Ectodermal cell (in vitro differentiated cells): ENCODE measurements around the gene AP4M1.
"Not testable (repeated sequence)": the region's sequence is repeated elsewhere in the genome, so short reads cannot be mapped to it uniquely, and the experiment has no call there.

Source experiments
- H3K27ac ChIP-seq: 2 replicates; pipeline ENCODE4 v1.7.0; 2013; ENCODE audit warnings: mild to moderate bottlenecking, low read depth, low read length; ENCODE audit not compliant: insufficient read depth, poor library complexity, severe bottlenecking
- H3K27me3 ChIP-seq: 2 replicates; pipeline ENCODE4 v1.7.0; 2013; ENCODE audit warnings: mild to moderate bottlenecking, low read length; ENCODE audit not compliant: insufficient read depth, control insufficient read depth, poor library complexity, severe bottlenecking
- H3K36me3 ChIP-seq: one replicate; pipeline ENCODE4 v1.7.0; 2013; ENCODE audit warnings: low read length; ENCODE audit not compliant: control insufficient read depth, insufficient read depth
- H3K4me1 ChIP-seq: one replicate; pipeline ENCODE4 v1.7.0; 2013; ENCODE audit warnings: low read length; ENCODE audit not compliant: control insufficient read depth, insufficient read depth
- H3K4me3 ChIP-seq: 2 replicates; pipeline ENCODE4 v1.7.0; 2013; ENCODE audit warnings: low read depth, low read length, control low read depth; ENCODE audit not compliant: insufficient read depth
- H3K9me3 ChIP-seq: 2 replicates; pipeline ENCODE4 v1.7.0; 2013; ENCODE audit warnings: mild to moderate bottlenecking, low read length, moderate library complexity; ENCODE audit not compliant: control insufficient read depth
- WGBS, 2 experiments: methylation state at CpG; one replicate each; pipeline ENCODE4 v1.1.7; 2013; ENCODE audit warnings: missing lambda C conversion rate in 2 of 2; 5-methylcytosine and 5-hydroxymethylcytosine counted together

The AP4M1 gene

DNA sequence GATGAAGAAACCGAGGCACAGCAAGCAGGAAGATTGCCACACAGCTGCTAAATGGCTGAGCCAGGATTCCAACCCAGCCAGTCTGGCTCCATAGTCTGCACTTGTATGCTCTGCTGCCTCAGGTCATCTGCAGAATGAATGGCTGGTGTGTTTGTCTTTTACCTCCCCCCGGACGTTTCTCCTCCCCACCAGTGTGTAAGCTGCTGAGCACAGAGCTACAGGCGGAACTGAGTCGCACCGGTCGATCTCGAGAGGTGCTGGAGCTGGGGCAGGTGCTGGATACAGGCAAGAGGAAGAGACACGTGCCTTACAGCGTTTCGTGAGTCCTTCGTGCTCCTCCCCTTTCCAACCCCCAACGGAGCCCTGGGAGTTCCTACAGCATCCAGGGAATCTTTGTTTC is 20.6 kb downstream of the AP4M1 start:
- no peak overlapping the region for H3K27ac ChIP-seq
- no peak overlapping the region for H3K4me3 ChIP-seq
- H3K27me3 ChIP-seq = no peaks in the 10 kb centered on the region
- peaks cover 3% of the 10 kb centered on the region for H3K4me1 ChIP-seq
- no peaks in the 10 kb centered on the region for H3K36me3 ChIP-seq
- 77 to 83% methylated on average over 13 of the region's 13 CpGs for WGBS, 2 experiments
- H3K9me3 ChIP-seq = no peaks in the 10 kb centered on the region

DNA sequence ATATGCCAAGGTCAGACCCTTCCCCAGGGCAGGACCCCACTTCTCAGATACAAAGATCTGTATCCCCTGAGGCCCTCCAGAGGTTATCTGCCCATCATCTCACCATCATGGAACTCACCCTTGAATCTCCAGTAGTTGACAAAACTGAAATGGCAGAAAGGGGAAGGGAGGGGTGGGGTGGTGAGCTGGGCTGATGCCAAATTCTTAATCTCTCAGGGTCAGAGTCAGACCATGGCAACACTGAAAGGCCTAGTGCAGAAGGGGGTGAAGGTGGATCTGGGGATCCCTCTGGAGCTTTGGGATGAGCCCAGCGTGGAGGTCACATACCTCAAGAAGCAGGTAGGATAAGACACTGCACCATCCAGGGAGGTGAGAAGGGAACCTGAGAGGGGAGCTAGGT is 21.1 kb downstream of the AP4M1 start:
- Histone ChIP-seq H3K27me3 (peaks cover 3% of the 10 kb centered on the region), H3K4me3 (no peak overlapping the region), H3K36me3 (no peaks in the 10 kb centered on the region), H3K4me1 (peaks cover 3% of the 10 kb centered on the region), H3K27ac (no peak overlapping the region), H3K9me3 (no peaks in the 10 kb centered on the region)
- 91 to 100% methylated on average over 1 of the region's 1 CpG for WGBS, 2 experiments

DNA sequence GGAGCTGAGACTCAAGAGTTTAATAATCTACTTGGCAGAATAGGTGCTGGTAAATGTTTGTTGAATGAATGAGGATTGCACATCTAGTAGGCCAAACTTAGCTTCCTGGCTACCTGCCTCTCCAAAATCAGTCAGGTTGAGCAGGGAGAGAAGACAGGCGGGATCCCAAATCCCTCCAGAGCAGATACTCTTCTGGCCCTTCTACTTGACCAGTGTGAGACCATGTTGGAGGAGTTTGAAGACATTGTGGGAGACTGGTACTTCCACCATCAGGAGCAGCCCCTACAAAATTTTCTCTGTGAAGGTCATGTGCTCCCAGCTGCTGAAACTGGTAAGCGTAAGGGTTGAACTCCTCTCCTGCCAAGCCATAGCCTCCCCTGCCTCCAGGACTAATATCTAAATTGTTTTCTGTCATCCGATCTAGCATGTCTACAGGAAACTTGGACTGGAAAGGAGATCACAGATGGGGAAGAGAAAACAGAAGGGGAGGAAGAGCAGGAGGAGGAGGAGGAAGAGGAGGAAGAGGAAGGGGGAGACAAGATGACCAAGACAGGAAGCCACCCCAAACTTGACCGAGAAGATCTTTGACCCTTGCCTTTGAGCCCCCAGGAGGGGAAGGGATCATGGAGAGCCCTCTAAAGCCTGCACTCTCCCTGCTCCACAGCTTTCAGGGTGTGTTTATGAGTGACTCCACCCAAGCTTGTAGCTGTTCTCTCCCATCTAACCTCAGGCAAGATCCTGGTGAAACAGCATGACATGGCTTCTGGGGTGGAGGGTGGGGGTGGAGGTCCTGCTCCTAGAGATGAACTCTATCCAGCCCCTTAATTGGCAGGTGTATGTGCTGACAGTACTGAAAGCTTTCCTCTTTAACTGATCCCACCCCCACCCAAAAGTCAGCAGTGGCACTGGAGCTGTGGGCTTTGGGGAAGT is 23.1 kb downstream of the AP4M1 start:
- H3K36me3 ChIP-seq = no peaks in the 10 kb centered on the region
- no peak overlapping the region for H3K4me3 ChIP-seq
- H3K9me3 ChIP-seq = no peaks in the 10 kb centered on the region
- peaks cover 10% of the 10 kb centered on the region for H3K4me1 ChIP-seq
- no peak overlapping the region for H3K27ac ChIP-seq
- peaks cover 22% of the 10 kb centered on the region for H3K27me3 ChIP-seq
- 96 to 98% methylated on average over 4 of the region's 4 CpGs for WGBS, 2 experiments

DNA sequence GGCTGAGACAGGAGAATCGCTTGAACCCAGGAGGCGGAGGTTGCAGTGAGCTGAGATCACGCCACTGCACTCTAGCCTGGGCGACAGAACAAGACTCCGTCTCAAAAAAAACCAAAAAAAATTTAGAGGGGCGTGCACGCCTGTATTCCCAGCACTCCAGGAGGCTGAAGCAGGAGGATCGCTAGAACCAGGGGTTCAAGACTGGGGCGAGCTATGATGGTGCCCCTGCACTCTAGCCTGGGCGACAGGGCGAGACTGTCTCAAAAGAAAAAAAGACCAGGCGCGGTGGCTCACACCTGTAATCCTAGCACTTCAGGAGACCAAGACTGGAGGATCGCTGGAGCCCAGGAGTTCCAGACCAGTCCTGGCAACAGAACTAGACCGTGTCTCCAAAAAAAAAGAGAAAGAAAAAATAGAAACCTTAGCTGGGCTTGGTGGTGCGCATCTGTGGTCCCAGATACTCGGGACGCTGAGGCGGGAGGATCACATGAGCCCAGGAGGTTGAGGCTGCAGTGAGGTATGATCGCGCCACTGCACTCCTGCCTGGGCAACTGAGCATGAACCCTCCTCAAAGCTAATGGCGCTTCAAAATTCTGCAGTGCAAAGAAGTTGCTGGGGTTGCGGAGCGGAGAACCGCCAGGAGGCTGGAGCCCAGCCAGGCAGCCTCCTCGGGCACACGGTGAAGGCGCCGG is 24.9 kb downstream of the AP4M1 start:
- H3K27ac ChIP-seq = peak overlapping the region; percentile 82
- 23 to 24% methylated on average over 29 of the region's 29 CpGs for WGBS, 2 experiments
- no peaks in the 10 kb centered on the region for H3K36me3 ChIP-seq
- H3K9me3 ChIP-seq = no peaks in the 10 kb centered on the region
- H3K4me1 ChIP-seq = peaks cover 7% of the 10 kb centered on the region
- H3K4me3 ChIP-seq = peak overlapping the region; percentile 58
- H3K27me3 ChIP-seq = peaks cover 28% of the 10 kb centered on the region

DNA sequence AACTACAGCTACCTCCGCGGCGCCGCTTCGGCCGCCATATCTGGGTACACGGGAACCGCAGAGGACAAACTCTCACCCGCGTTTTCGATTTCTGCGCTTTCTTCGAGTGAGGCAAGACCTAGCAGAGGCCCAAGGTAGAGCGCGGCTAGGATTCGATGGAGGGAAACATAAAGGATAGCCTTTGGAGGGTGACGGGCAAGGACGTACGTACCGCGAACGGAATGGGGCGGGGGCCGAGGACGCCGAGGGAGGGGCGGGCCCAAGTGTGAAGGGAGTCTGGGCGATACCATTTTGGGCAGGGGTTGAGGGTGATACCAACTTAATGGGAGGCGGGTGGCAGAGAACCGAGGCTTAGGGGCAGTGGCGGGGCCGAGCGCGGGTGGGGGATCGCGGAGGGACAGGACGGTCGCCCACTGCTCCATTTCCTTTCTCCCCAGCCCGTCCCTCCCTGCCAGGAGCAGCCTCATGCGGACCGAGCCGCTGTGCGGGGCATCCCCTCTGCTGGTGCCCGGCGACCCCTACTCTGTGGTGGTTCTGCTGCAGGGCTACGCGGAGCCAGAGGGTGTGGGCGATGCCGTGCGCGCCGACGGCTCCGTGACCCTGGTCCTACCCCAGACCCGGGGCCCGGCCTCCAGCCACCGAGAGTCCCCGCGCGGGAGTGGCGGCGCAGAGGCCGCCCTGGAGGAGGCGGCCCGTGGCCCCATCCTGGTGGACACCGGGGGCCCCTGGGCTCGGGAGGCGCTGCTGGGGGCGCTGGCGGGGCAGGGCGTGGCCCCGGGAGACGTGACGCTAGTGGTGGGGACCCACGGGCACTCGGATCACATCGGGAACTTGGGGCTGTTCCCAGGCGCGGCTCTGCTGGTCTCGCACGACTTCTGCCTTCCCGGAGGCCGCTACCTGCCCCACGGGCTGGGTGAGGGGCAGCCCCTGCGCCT is 25.8 kb downstream of the AP4M1 start, which contains the start of gene MBLAC1:
Gene MBLAC1 (plus strand): TSS at position 37 of the 935 bp plus-strand sequence. CDS start 429 bp downstream, at position 466.
- Histone ChIP-seq H3K4me1 (peaks cover 7% of the 10 kb centered on the region), H3K27ac (peak within 1 kb of the TSS; percentile 82), H3K36me3 (no peaks in the 10 kb centered on the region), H3K9me3 (no peaks in the 10 kb centered on the region), H3K4me3 (peak within 1 kb of the TSS; percentile 58), H3K27me3 (peaks cover 28% of the 10 kb centered on the region)
- 1% methylated on average over 85 of the region's 85 CpGs for WGBS, 2 experiments

DNA sequence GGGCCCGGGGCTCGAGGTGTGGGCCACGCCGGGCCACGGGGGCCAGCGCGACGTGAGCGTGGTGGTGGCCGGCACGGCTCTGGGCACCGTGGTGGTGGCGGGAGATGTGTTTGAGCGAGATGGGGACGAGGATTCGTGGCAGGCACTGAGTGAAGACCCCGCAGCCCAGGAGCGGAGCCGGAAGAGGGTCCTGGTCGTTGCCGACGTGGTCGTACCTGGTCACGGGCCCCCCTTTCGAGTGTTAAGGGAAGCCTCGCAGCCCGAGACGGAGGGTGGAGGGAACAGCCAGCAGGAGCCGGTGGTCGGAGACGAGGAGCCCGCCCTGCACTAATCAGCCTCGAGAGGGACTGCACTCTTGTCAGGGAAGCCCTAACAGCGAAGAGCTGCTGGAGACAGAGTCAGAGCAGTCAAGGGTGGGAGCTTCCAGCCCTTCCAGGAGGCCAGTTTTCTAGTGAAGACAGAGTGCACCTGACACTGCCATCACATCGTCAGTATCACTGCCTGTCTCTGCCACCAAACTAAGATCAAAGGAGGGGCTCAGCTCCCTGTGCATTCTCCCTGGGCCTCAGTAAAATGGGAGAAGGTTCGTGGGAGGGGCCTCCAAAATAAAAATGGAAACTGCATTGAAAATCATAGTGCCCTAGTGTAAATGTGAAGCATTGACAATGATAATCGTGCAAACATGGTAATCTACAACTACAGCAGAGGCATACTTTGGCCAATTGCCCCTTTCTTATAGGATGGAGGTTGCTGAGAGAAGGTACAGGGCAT is 26.6 kb downstream of the AP4M1 start:
- 6 to 8% methylated on average over 37 of the region's 37 CpGs for WGBS, 2 experiments
- Histone ChIP-seq H3K4me3 (peak overlapping the region; percentile 58), H3K27me3 (peaks cover 28% of the 10 kb centered on the region), H3K4me1 (peaks cover 7% of the 10 kb centered on the region), H3K9me3 (no peaks in the 10 kb centered on the region), H3K27ac (no peak overlapping the region), H3K36me3 (no peaks in the 10 kb centered on the region)

DNA sequence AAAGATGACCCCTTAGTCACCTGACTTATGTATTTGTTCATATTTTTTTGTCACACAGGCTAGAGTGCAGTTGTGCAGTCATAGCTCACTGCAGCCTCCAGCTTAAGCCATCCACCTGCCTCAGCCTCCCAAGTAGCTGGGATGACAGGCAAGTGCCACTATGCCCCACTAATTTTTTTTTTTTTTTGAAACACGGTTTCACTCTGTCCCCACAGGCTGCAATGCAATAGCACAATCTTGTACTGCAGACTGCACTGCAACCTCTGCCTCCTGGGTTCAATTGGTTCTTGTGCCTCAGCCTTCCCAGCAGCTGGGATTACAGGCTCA is 27.2 kb downstream of the AP4M1 start:
- H3K27me3 ChIP-seq = peaks cover 28% of the 10 kb centered on the region

DNA sequence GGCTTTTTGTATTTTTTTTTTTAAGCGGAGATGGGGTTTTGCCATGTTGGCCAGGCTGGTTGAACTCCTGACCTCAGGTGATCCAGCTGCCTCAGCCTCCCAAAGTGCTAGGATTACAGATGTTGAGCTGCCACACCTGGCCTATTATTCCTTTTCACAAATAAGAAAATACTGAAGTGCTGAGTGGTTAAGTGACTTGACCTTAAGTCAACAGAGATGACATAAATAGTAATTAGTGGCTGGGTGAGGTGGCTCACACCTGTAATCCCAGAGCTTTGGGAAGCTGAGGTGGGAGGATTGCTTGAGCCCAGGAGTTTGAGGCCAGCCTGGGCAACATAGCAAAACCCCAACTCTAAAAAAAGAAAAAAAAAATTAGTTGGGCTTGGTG is 28.8 kb downstream of the AP4M1 start:
- H3K4me1 ChIP-seq, H3K27ac ChIP-seq, H3K9me3 ChIP-seq, H3K36me3 ChIP-seq, H3K4me3 ChIP-seq: not testable (repeated sequence)
- H3K27me3 ChIP-seq = peaks cover 28% of the 10 kb centered on the region
- 88 to 89% methylated on average over 1 of the region's 1 CpG for WGBS, 2 experiments

More for the DNA sequence above, 27.2 kb downstream of the AP4M1 start:
- Histone ChIP-seq H3K4me3 (no peak overlapping the region), H3K36me3 (no peaks in the 10 kb centered on the region), H3K4me1 (peaks cover 7% of the 10 kb centered on the region), H3K9me3 (no peaks in the 10 kb centered on the region), H3K27ac (no peak overlapping the region)
- WGBS, 2 experiments = 60 to 78% methylated on average over 1 of the region's 1 CpG

DNA sequence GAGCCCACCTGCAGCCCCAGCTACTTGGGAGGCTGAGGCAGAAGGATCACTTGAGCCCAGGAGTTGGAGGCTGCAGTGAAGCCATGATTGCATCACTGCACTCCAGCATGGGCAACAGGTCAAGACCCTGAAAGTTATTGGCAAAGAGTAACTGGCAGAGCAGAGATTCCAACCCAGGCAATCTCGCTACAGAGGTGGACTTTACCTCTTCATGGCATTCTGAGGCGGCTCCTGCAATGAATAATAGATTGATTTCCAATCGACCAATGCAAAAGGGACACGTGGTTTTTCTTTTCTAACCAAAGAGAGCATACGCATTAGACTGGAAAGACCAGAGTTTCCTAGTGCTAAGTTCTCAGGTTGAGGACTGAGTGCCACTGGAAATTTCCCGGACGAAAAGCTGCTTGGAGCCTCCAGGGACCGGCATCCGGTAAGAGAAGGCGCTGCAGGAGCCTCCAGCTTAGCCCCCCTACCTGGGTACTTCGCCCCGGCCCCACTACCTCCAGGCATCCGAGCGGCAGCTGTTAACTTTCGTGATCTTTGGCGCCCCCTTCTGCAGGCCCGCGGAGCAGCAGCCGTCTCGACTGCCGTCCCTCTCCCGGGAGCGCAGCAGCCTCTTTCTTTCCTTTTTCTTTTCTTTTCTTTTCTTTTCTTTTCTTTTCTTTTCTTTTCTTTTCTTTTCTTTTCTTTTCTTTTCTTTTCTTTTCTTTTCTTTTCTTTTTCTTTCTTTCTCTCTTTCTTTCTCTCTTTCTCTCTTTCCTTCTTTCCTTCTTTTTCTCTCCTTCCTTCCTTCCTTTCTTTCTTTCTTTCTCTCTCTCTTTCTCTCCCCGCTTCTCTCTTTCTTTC is 29.4 kb downstream of the AP4M1 start:
- 15% methylated on average over 24 of the region's 24 CpGs for WGBS, 2 experiments
- Histone ChIP-seq H3K27ac (no peak overlapping the region), H3K27me3 (peaks cover 28% of the 10 kb centered on the region), H3K9me3 (no peaks in the 10 kb centered on the region), H3K4me3 (no peak overlapping the region), H3K4me1 (peaks cover 7% of the 10 kb centered on the region), H3K36me3 (no peaks in the 10 kb centered on the region)
